ENCODE results near the gene SSR3. TPM values are rescaled to one million over a fixed set of nuclear protein-coding genes. Genes with fewer than 3 reads are reported as not detected.

The SSR3 gene
- total and polyA plus RNA-seq, 2 of the 8 experiments (the other 6 are each of a cell fraction or from before 2014, with no cell fraction given), result 92.7 to 208 TPM

GRCh38 chr3:156604064-156604641, 49.2 kb upstream of the SSR3 start:
- no peak overlapping the region for H4K5ac ChIP-seq (ENCODE audit: insufficient read length, low read depth, low read length)
- no peak overlapping the region for H3K27ac ChIP-seq (ENCODE audit: low read depth, low read length)
- WGBS, 2 experiments (ENCODE audit: extremely low coverage in 1 of 2, insufficient coverage in 1 of 2, insufficient read length in 1 of 2, insufficient replicate concordance in 2 of 2, low coverage in 1 of 2, low lambda C conversion rate in 2 of 2, missing lambda C conversion rate in 1 of 2), result 81% methylated on average over 2 of the region's 2 CpGs; no CpG with 5 or more reads in 1 of the 2 experiments
- TF ChIP-seq POLR2AphosphoS5 (IDR thresholded peaks at IDR 0.05; ENCODE audit: low read depth, low read length) (no peak), SP4 (IDR thresholded peaks at IDR 0.05; ENCODE audit: low read length) (no peak), CBX8 (IDR thresholded peaks at IDR 0.05; ENCODE audit: borderline replicate concordance, low read depth, low read length) (no peak)
- H4K8ac ChIP-seq (ENCODE audit: extremely low read depth, insufficient read depth, low read length), result no peak overlapping the region
- H2BK12ac ChIP-seq (ENCODE audit: low read depth, low read length), result no peak overlapping the region
- DNase-seq (ENCODE audit: low read depth in 1 of 2, low spot score in 2 of 2) (no peak), FAIRE-seq (no peak)
- peaks cover 0 to 6% (median 5%) of the 10 kb centered on the region in 4 experiments; a peak in 4 of 7 replicates for H3K4me1 ChIP-seq (replicated peaks in 1 of 4; ENCODE audit: control insufficient read depth in 3 of 4, insufficient read depth in 4 of 4, low read length in 3 of 4)
- H3K9ac ChIP-seq (replicated peaks in 1 of 4; ENCODE audit: extremely low read depth in 1 of 4, low read depth in 3 of 4, low read length in 3 of 4), result no peak overlapping the region
- peaks cover 8% of the 10 kb centered on the region for H3K23me2 ChIP-seq (ENCODE audit: low read depth, low read length)
- H2BK120ac ChIP-seq (replicated peaks; ENCODE audit: low read depth, low read length), result no peak overlapping the region
- H2BK20ac ChIP-seq (ENCODE audit: low read length), result no peak overlapping the region
- H3K4me3 ChIP-seq (ENCODE audit: extremely low read depth in 1 of 4, insufficient read depth in 2 of 4, low read depth in 3 of 4, low read length in 4 of 4), result no peak overlapping the region
- H3K79me2 ChIP-seq (ENCODE audit: control insufficient read depth in 1 of 2, insufficient read depth in 2 of 2, low read length in 2 of 2), result no peaks in the 10 kb centered on the region
- H3K18ac ChIP-seq (ENCODE audit: extremely low read depth, low read length), result no peak overlapping the region
- H3K4me2 ChIP-seq (ENCODE audit: insufficient read depth in 1 of 2, low read depth in 2 of 2, low read length in 2 of 2), result no peak overlapping the region
- no peak overlapping the region for H2BK5ac ChIP-seq (ENCODE audit: low read depth, low read length)
- H3K9me3 ChIP-seq (ENCODE audit: insufficient read depth in 2 of 2, low read depth in 1 of 2, low read length in 1 of 2), result no peaks in the 10 kb centered on the region
- H3K36me3 ChIP-seq (ENCODE audit: control insufficient read depth in 2 of 4, insufficient read depth in 4 of 4, low read length in 3 of 4), result no peaks in the 10 kb centered on the region
- H4K20me1 ChIP-seq (replicated peaks in 1 of 2; ENCODE audit: control insufficient read depth in 1 of 2, insufficient read depth in 2 of 2, low read length in 2 of 2), result no peaks in the 10 kb centered on the region
- no peak overlapping the region for H2AFZ ChIP-seq (ENCODE audit: low read length)
- no peak overlapping the region for H2BK15ac ChIP-seq (ENCODE audit: low read length)
- H3K23ac ChIP-seq (ENCODE audit: insufficient read length), result no peak overlapping the region
- H3K4ac ChIP-seq (replicated peaks; ENCODE audit: insufficient read length, low read depth, low read length), result no peak overlapping the region
- ChIA-PET CTCF (ENCODE audit: partially characterized antibody) (no interaction called here), POLR2A (ENCODE audit: partially characterized antibody) (no interaction called here)
- no peak overlapping the region for H4K91ac ChIP-seq (replicated peaks; ENCODE audit: insufficient read length, low read length)
- H3K56ac ChIP-seq (replicated peaks; ENCODE audit: insufficient read length, low read depth, low read length), result no peak overlapping the region
- no peaks in the 10 kb centered on the region for H3K27me3 ChIP-seq (replicated peaks in 1 of 4; ENCODE audit: control insufficient read depth in 3 of 4, extremely low read depth in 1 of 4, insufficient read depth in 3 of 4, low read length in 3 of 4)
- H3K79me1 ChIP-seq (ENCODE audit: low read depth, low read length), result no peaks in the 10 kb centered on the region
- no peak overlapping the region for H2AK5ac ChIP-seq (ENCODE audit: low read depth, low read length)
- no peak overlapping the region for H3K14ac ChIP-seq (ENCODE audit: insufficient read length)
